ENCODE data around the gene ZFX.

The ZFX gene

GRCh38 chrX:24216037-24216436, 66.5 kb downstream of the ZFX start:
- no peak for TF ChIP-seq CTCF (IDR thresholded peaks at IDR 0.05)
- H3K4me3 Mint-ChIP-seq = no peak overlapping the region

GRCh38 chrX:24216827-24217226, 67.3 kb downstream of the ZFX start:
- peaks cover 28% of the 10 kb centered on the region for H3K36me3 Mint-ChIP-seq (ENCODE audit: low read depth)
- no peaks in the 10 kb centered on the region for H3K4me1 Mint-ChIP-seq
- TF ChIP-seq CTCF (IDR thresholded peaks at IDR 0.05) = no peak
- no peaks in the 10 kb centered on the region for H3K9me3 Mint-ChIP-seq
- no peak overlapping the region for H3K4me3 Mint-ChIP-seq
- DNase-seq = no peak
- H3K27me3 Mint-ChIP-seq (ENCODE audit: low read depth, poor library complexity) = no peaks in the 10 kb centered on the region
- H3K27ac Mint-ChIP-seq = peak overlapping the region; percentile 61

More at GRCh38 chrX:24216037-24216436, 66.5 kb downstream of the ZFX start:
- H3K36me3 Mint-ChIP-seq (ENCODE audit: low read depth) = peaks cover 32% of the 10 kb centered on the region
- no peaks in the 10 kb centered on the region for H3K27me3 Mint-ChIP-seq (ENCODE audit: low read depth, poor library complexity)
- no peak for DNase-seq
- H3K9me3 Mint-ChIP-seq = no peaks in the 10 kb centered on the region
- peak overlapping the region; percentile 61 for H3K27ac Mint-ChIP-seq
- no peaks in the 10 kb centered on the region for H3K4me1 Mint-ChIP-seq

- Mint-ChIP-seq H3K36me3 (ENCODE audit: low read depth) (peaks cover 18% of the 10 kb centered on the region), H3K4me1 (no peaks in the 10 kb centered on the region)
- TF ChIP-seq CTCF (IDR thresholded peaks at IDR 0.05) = no peak
Observed at GRCh38 chrX:24219320-24219719, 69.8 kb downstream of the ZFX start.

GRCh38 chrX:24221872-24222271, 72.3 kb downstream of the ZFX start:
- Mint-ChIP-seq H3K36me3 (ENCODE audit: low read depth) (peaks cover 27% of the 10 kb centered on the region), H3K4me3 (no peak overlapping the region), H3K27me3 (ENCODE audit: low read depth, poor library complexity) (no peaks in the 10 kb centered on the region), H3K4me1 (no peaks in the 10 kb centered on the region), H3K27ac (no peak overlapping the region), H3K9me3 (peaks cover 23% of the 10 kb centered on the region)
- TF ChIP-seq CTCF (IDR thresholded peaks at IDR 0.05) = no peak
- DNase-seq = no peak

More at GRCh38 chrX:24219320-24219719, 69.8 kb downstream of the ZFX start:
- peaks cover 4% of the 10 kb centered on the region for H3K9me3 Mint-ChIP-seq
- no peak for DNase-seq
- no peak overlapping the region for H3K27ac Mint-ChIP-seq
- no peaks in the 10 kb centered on the region for H3K27me3 Mint-ChIP-seq (ENCODE audit: low read depth, poor library complexity)
- H3K4me3 Mint-ChIP-seq = no peak overlapping the region

GRCh38 chrX:24225265-24225664, 75.7 kb downstream of the ZFX start:
- peaks cover 3% of the 10 kb centered on the region for H3K27me3 Mint-ChIP-seq (ENCODE audit: low read depth, poor library complexity)
- H3K4me3 Mint-ChIP-seq = no peak overlapping the region
- no peak for TF ChIP-seq CTCF (IDR thresholded peaks at IDR 0.05)
- H3K27ac Mint-ChIP-seq = no peak overlapping the region
- H3K36me3 Mint-ChIP-seq (ENCODE audit: low read depth) = peaks cover 21% of the 10 kb centered on the region
- H3K9me3 Mint-ChIP-seq = peaks cover 30% of the 10 kb centered on the region
- no peak for DNase-seq
- no peaks in the 10 kb centered on the region for H3K4me1 Mint-ChIP-seq

GRCh38 chrX:24226176-24226575, 76.6 kb downstream of the ZFX start:
- TF ChIP-seq CTCF (IDR thresholded peaks at IDR 0.05) = no peak
- no peak overlapping the region for H3K4me3 Mint-ChIP-seq
- H3K36me3 Mint-ChIP-seq (ENCODE audit: low read depth) = peaks cover 21% of the 10 kb centered on the region
- peaks cover 2% of the 10 kb centered on the region for H3K4me1 Mint-ChIP-seq
- peaks cover 3% of the 10 kb centered on the region for H3K27me3 Mint-ChIP-seq (ENCODE audit: low read depth, poor library complexity)
- DNase-seq = no peak
- peaks cover 30% of the 10 kb centered on the region for H3K9me3 Mint-ChIP-seq
- no peak overlapping the region for H3K27ac Mint-ChIP-seq
